Right lobe of liver (tissue), 6 donors: ENCODE measurements around the gene MTHFD1. TPM values are rescaled to one million over a fixed set of nuclear protein-coding genes. Genes with fewer than 3 reads are reported as not detected.

ENCODE experiments used
- ATAC-seq, 4 donors: fragments of 200-7000 bp; cut with Tn5 transposase; one replicate each; pipeline ENCODE4 v1.9.1; 2020; ENCODE audit warnings: mild to moderate bottlenecking in 4 of 4, moderate library complexity in 4 of 4
- DNase-seq, 3 donors: peaks; one replicate each; pipeline ENCODE4 v3.0.0-alpha.2; 2020
- H3K27ac ChIP-seq, 3 donors: fragments of 200-600 bp; one replicate each; pipeline ENCODE4 v1.8.0; 2022
- H3K27me3 ChIP-seq, 2 donors: fragments of 200-600 bp; one replicate each; pipeline ENCODE4 v1.8.0; 2022
- H3K36me3 ChIP-seq, 4 donors: fragments of 200-600 bp; sonication (generic) in 1 of 4; one replicate each; pipeline versions ENCODE4 v1.5.1 to v1.8.0; 2017 to 2022; ENCODE audit warnings: control low read depth in 1 of 4
- H3K4me1 ChIP-seq, 4 donors: fragments of 200-600 bp; sonication (generic) in 1 of 4; one replicate each; pipeline versions ENCODE4 v1.5.1 to v1.8.0; 2017 to 2022; ENCODE audit warnings: control low read depth in 1 of 4
- H3K4me3 ChIP-seq, 3 donors: fragments of 200-600 bp; one replicate each; pipeline ENCODE4 v1.8.0; 2022
- H3K9me3 ChIP-seq, 4 donors: fragments of 200-600 bp; sonication (generic) in 1 of 4; one replicate each; pipeline versions ENCODE4 v1.5.1 to v1.8.0; 2017 to 2022; ENCODE audit warnings: control low read depth in 1 of 4
- CTCF ChIP-seq, 4 donors: fragments of 200-600 bp in 3 of 4; fragments of 450-650 bp in 1 of 4; IDR thresholded peaks; one replicate each; pipeline versions ENCODE4 v1.5.1 to v1.8.0; 2016 to 2022; ENCODE audit warnings: antibody characterized with exemption in 4 of 4, mild to moderate bottlenecking in 2 of 4
- POLR2A ChIP-seq: fragments of 450-650 bp; IDR thresholded peaks from one replicate; pipeline ENCODE4 v1.6.1; 2017; ENCODE audit warnings: antibody characterized with exemption, mild to moderate bottlenecking
- WGBS: methylation state at CpG from one replicate; pipeline ENCODE4 v1.1.6; 2018; ENCODE audit warnings: low coverage, low lambda C conversion rate; ENCODE audit not compliant: insufficient coverage; ENCODE audit errors: missing lambda C conversion rate; 5-methylcytosine and 5-hydroxymethylcytosine counted together
- intact Hi-C, 2 donors: fragments of 100-400 bp; cut with DNase I; formaldehyde crosslinking; loops; one replicate each; pipeline versions ENCODE4 v1.11.2 to v1.14.1; 2022
- total RNA-seq, 6 experiments: library from RNA; depleted of rRNA in 2 of 6; stranded (reverse); fragments of >200 nt in 2 of 6; fragmentation: NEBNext Ultra II Directional in 3 of 6; extraction: Animal tissue kit (Norgen Biotek cat#: 25700) in 3 of 6; gene quantifications; one replicate each; pipeline versions ENCODE4 v1.1.0 to v1.2.4, GENCODE V29; 2016 to 2023
- donor health status: DM: no; HTN: yes; CAD: no.
- donor health status: DM: no; HTN: no; CAD: no.
- donor health status: DM: no; HTN: no; CAD: no.
- donor health status: DM: no; HTN: yes; CAD: no.
- donor health status: DM: no; HTN: yes; CAD: no.

Gene MTHFD1
- total RNA-seq, 6 experiments from 2014 or later = 158 to 265 (median 200) TPM

- Histone ChIP-seq H3K27ac (no peak within 1 kb of the TSS), H3K4me3 (peak within 1 kb of the TSS; percentile 55 to 60 (median 57)), H3K4me1 (peaks cover 0 to 15% (median 0%) of the 10 kb centered on the region in 4 donors), H3K36me3 (peaks cover 0 to 12% (median 0%) of the 10 kb centered on the region in 4 donors), H3K27me3 (no peaks in the 10 kb centered on the region), H3K9me3 (no peaks in the 10 kb centered on the region)
- under 1% methylated on average over 22 of the region's 74 CpGs for WGBS
- TF ChIP-seq POLR2A (no peak), CTCF (IDR thresholded peaks at IDR 0.05) (no peak)
- ATAC-seq = peak; percentile 74 to 92 (median 82)
- DNase-seq = peak; percentile 68 to 70 (median 70)
- intact Hi-C loops = no loop called here
Measured at GRCh38 chr14:64465191-64465822, 77.2 kb downstream of the MTHFD1 start, which contains the start of gene AKAP5. Gene AKAP5 (plus strand): TSS chr14:64465499. CDS start chr14:64468395, 2,896 bp downstream.

GRCh38 chr14:64465831-64466554 is 77.8 kb downstream of the MTHFD1 start:
- no peak for DNase-seq
- no peak overlapping the region for H3K27ac ChIP-seq

GRCh38 chr14:64467101-64467500 is 78.9 kb downstream of the MTHFD1 start:
- DNase-seq (no peak), ATAC-seq (peak in 1 of 4 donors; percentile 9)
- Histone ChIP-seq H3K27ac (no peak overlapping the region), H3K4me1 (peaks cover 0 to 15% (median 0%) of the 10 kb centered on the region in 4 donors), H3K36me3 (no peaks in the 10 kb centered on the region), H3K27me3 (no peaks in the 10 kb centered on the region), H3K4me3 (no peak overlapping the region), H3K9me3 (no peaks in the 10 kb centered on the region)
- intact Hi-C loops = no loop called here
- WGBS = 79% methylated on average over 3 of the region's 3 CpGs
- TF ChIP-seq CTCF (IDR thresholded peaks at IDR 0.05) = no peak
- TF ChIP-seq POLR2A = no peak

More at GRCh38 chr14:64465831-64466554, 77.8 kb downstream of the MTHFD1 start:
- intact Hi-C loops = no loop called here
- no peak for TF ChIP-seq CTCF (IDR thresholded peaks at IDR 0.05)
- peak; percentile 22 to 38 (median 27) for ATAC-seq
- Histone ChIP-seq H3K4me1 (peaks cover 0 to 15% (median 0%) of the 10 kb centered on the region in 4 donors), H3K9me3 (no peaks in the 10 kb centered on the region), H3K36me3 (peaks cover 0 to 7% (median 0%) of the 10 kb centered on the region in 4 donors), H3K27me3 (no peaks in the 10 kb centered on the region), H3K4me3 (peak overlapping the region; percentile 55 to 60 (median 57))
- WGBS = 25% methylated on average over 14 of the region's 15 CpGs

GRCh38 chr14:64467566-64467965 is 79.4 kb downstream of the MTHFD1 start:
- Histone ChIP-seq H3K9me3 (no peaks in the 10 kb centered on the region), H3K27ac (no peak overlapping the region), H3K4me3 (no peak overlapping the region), H3K36me3 (no peaks in the 10 kb centered on the region), H3K4me1 (peaks cover 0 to 15% (median 0%) of the 10 kb centered on the region in 4 donors), H3K27me3 (no peaks in the 10 kb centered on the region)
- intact Hi-C loops = no loop called here
- no peak for DNase-seq
- ATAC-seq = peak in 1 of 4 donors; percentile 32
- TF ChIP-seq POLR2A (no peak), CTCF (IDR thresholded peaks at IDR 0.05) (no peak)
